HG03520 (cell line): ENCODE results near the gene FAM181A.
A peak's percentile ranks its signal among the peaks of the same experiment; 100 is the strongest.

Experiments used
- ATAC-seq: cut with Tn5 transposase; IDR thresholded peaks from one replicate; pipeline ENCODE4 v1.9.1; 2021; ENCODE audit warnings: mild to moderate bottlenecking, moderate library complexity; ENCODE audit not compliant: unreplicated experiment

Gene FAM181A

GRCh38 chr14:93928184-93929047, 1.3 kb downstream of the FAM181A start:
- no peak for ATAC-seq

- no peak for ATAC-seq
Observed at GRCh38 chr14:93929048-93929535, 1.9 kb downstream of the FAM181A start.

- ATAC-seq = no peak
Observed at GRCh38 chr14:93929657-93930056, 2.5 kb downstream of the FAM181A start.

- no peak for ATAC-seq
Observed at GRCh38 chr14:93930296-93930988, 3.3 kb downstream of the FAM181A start.

GRCh38 chr14:93930989-93931307, 3.8 kb downstream of the FAM181A start:
- no peak for ATAC-seq

- ATAC-seq = no peak
Observed at GRCh38 chr14:93932642-93933041, 5.5 kb downstream of the FAM181A start.

- ATAC-seq = no peak
Observed at GRCh38 chr14:93935213-93935612, 8.1 kb downstream of the FAM181A start.

GRCh38 chr14:93936245-93936644, 9.1 kb downstream of the FAM181A start:
- ATAC-seq = no peak

- no peak for ATAC-seq
Observed at GRCh38 chr14:93936926-93937325, 9.8 kb downstream of the FAM181A start.

- no peak for ATAC-seq
Observed at GRCh38 chr14:93937519-93937918, 10.4 kb downstream of the FAM181A start.

- no peak for ATAC-seq
Observed at GRCh38 chr14:93938751-93939303, 11.7 kb downstream of the FAM181A start.

- peak; percentile 83 for ATAC-seq
Observed at GRCh38 chr14:93939304-93940229, 12.4 kb downstream of the FAM181A start.

GRCh38 chr14:93940437-93940836, 13.3 kb downstream of the FAM181A start:
- no peak for ATAC-seq

GRCh38 chr14:93941293-93941910, 14.3 kb downstream of the FAM181A start:
- ATAC-seq = no peak

GRCh38 chr14:93943052-93943451, 15.9 kb downstream of the FAM181A start:
- ATAC-seq = no peak

- no peak for ATAC-seq
Observed at GRCh38 chr14:93943930-93944329, 16.8 kb downstream of the FAM181A start.

GRCh38 chr14:93944348-93945069, 17.4 kb downstream of the FAM181A start:
- no peak for ATAC-seq

- no peak for ATAC-seq
Observed at GRCh38 chr14:93945070-93945399, 17.9 kb downstream of the FAM181A start.

- no peak for ATAC-seq
Observed at GRCh38 chr14:93946104-93946503, 19.0 kb downstream of the FAM181A start.

- ATAC-seq = no peak
Observed at GRCh38 chr14:93946541-93947090, 19.5 kb downstream of the FAM181A start.
